ENCODE data around the gene SEC22A.

The SEC22A gene

GRCh38 chr3:123301331-123302184 is 99.8 kb downstream of the SEC22A start:
- in situ Hi-C loops (cut with HindIII; ENCODE audit: low sequenced_read_pairs), result no loop called here

GRCh38 chr3:123302961-123303360 is 101.2 kb downstream of the SEC22A start:
- in situ Hi-C loops (cut with HindIII; ENCODE audit: low sequenced_read_pairs), result no loop called here

- in situ Hi-C loops (cut with HindIII; ENCODE audit: low sequenced_read_pairs), result no loop called here
These were observed 102.3 kb downstream of the SEC22A start for GRCh38 chr3:123303976-123304560.

GRCh38 chr3:123305192-123305591 is 103.4 kb downstream of the SEC22A start:
- in situ Hi-C loops (cut with HindIII; ENCODE audit: low sequenced_read_pairs), result no loop called here

GRCh38 chr3:123307064-123307463 is 105.3 kb downstream of the SEC22A start:
- in situ Hi-C loops (cut with HindIII; ENCODE audit: low sequenced_read_pairs), result no loop called here

GRCh38 chr3:123310186-123310585 is 108.4 kb downstream of the SEC22A start:
- in situ Hi-C loops (cut with HindIII; ENCODE audit: low sequenced_read_pairs), result no loop called here

- in situ Hi-C loops (cut with HindIII; ENCODE audit: low sequenced_read_pairs), result no loop called here
These were observed 109.0 kb downstream of the SEC22A start for GRCh38 chr3:123310741-123311140.

GRCh38 chr3:123311201-123311600 is 109.5 kb downstream of the SEC22A start:
- in situ Hi-C loops (cut with HindIII; ENCODE audit: low sequenced_read_pairs), result no loop called here

GRCh38 chr3:123312331-123313265 is 110.9 kb downstream of the SEC22A start:
- in situ Hi-C loops (cut with HindIII; ENCODE audit: low sequenced_read_pairs), result no loop called here

GRCh38 chr3:123313889-123314288 is 112.1 kb downstream of the SEC22A start:
- in situ Hi-C loops (cut with HindIII; ENCODE audit: low sequenced_read_pairs), result no loop called here

- in situ Hi-C loops (cut with HindIII; ENCODE audit: low sequenced_read_pairs), result no loop called here
These were observed 112.9 kb downstream of the SEC22A start for GRCh38 chr3:123314359-123315270.

- in situ Hi-C loops (cut with HindIII; ENCODE audit: low sequenced_read_pairs), result no loop called here
These were observed 113.5 kb downstream of the SEC22A start for GRCh38 chr3:123315271-123315595.

- in situ Hi-C loops (cut with HindIII; ENCODE audit: low sequenced_read_pairs), result no loop called here
These were observed 116.0 kb downstream of the SEC22A start for GRCh38 chr3:123317716-123318115.

- in situ Hi-C loops (cut with HindIII; ENCODE audit: low sequenced_read_pairs), result no loop called here
These were observed 116.6 kb downstream of the SEC22A start for GRCh38 chr3:123318374-123318773.

GRCh38 chr3:123319760-123320159 is 118.0 kb downstream of the SEC22A start:
- in situ Hi-C loops (cut with HindIII; ENCODE audit: low sequenced_read_pairs), result no loop called here

- in situ Hi-C loops (cut with HindIII; ENCODE audit: low sequenced_read_pairs), result no loop called here
These were observed 118.5 kb downstream of the SEC22A start for GRCh38 chr3:123320221-123320620.

- in situ Hi-C loops (cut with HindIII; ENCODE audit: low sequenced_read_pairs), result no loop called here
These were observed 120.1 kb downstream of the SEC22A start for GRCh38 chr3:123321806-123322205.

GRCh38 chr3:123322866-123323265 is 121.1 kb downstream of the SEC22A start:
- in situ Hi-C loops (cut with HindIII; ENCODE audit: low sequenced_read_pairs), result no loop called here
